Endodermal cell (in vitro differentiated cells): ENCODE measurements around the gene ZNF618. TPM values are rescaled to one million over a fixed set of nuclear protein-coding genes. Genes with fewer than 3 reads are reported as not detected.

ENCODE experiments used
- DNase-seq: peaks from one replicate; pipeline ENCODE4 v3.0.0-alpha.2; 2017
- H3K27ac ChIP-seq: 2 replicates; pipeline ENCODE4 v1.5.1; 2013; ENCODE audit warnings: mild to moderate bottlenecking, low read depth, low read length, moderate library complexity
- H3K27me3 ChIP-seq: 2 replicates; pipeline ENCODE4 v1.6.1; 2013; ENCODE audit warnings: mild to moderate bottlenecking, low read length, moderate library complexity; ENCODE audit not compliant: insufficient read depth, control insufficient read depth, poor library complexity, severe bottlenecking
- H3K36me3 ChIP-seq: 2 replicates; pipeline ENCODE4 v1.7.0; 2013; ENCODE audit warnings: mild to moderate bottlenecking, low read length, moderate library complexity; ENCODE audit not compliant: control insufficient read depth, insufficient read depth
- H3K4me1 ChIP-seq: one replicate; pipeline ENCODE4 v1.7.0; 2013; ENCODE audit warnings: low read length; ENCODE audit not compliant: control insufficient read depth, insufficient read depth
- H3K4me3 ChIP-seq: 2 replicates; pipeline ENCODE4 v1.5.1; 2013; ENCODE audit warnings: mild to moderate bottlenecking, low read length, moderate library complexity
- H3K9ac ChIP-seq: 2 replicates; pipeline ENCODE4 v1.6.1; 2013; ENCODE audit warnings: mild to moderate bottlenecking, low read length, moderate library complexity; ENCODE audit not compliant: poor library complexity, severe bottlenecking; ENCODE audit errors: extremely low read depth
- H3K9me3 ChIP-seq: 2 replicates; pipeline ENCODE4 v1.6.1; 2013; ENCODE audit warnings: mild to moderate bottlenecking, low read length, moderate library complexity; ENCODE audit not compliant: control insufficient read depth
- H3K27ac Mint-ChIP-seq: 2 replicates; pipeline ENCODE4 v1.8.0; 2020; ENCODE audit warnings: mixed read lengths
- H3K27me3 Mint-ChIP-seq: 2 replicates; pipeline ENCODE4 v1.8.0; 2021; ENCODE audit warnings: mild to moderate bottlenecking, mixed read lengths; ENCODE audit not compliant: insufficient read depth
- H3K36me3 Mint-ChIP-seq: 2 replicates; pipeline ENCODE4 v1.8.0; 2020; ENCODE audit warnings: low read depth, mixed read lengths
- H3K4me1 Mint-ChIP-seq: 2 replicates; pipeline ENCODE4 v1.8.0; 2020; ENCODE audit warnings: mixed read lengths
- H3K4me3 Mint-ChIP-seq: 2 replicates; pipeline ENCODE4 v1.8.0; 2020; ENCODE audit warnings: mild to moderate bottlenecking, moderate library complexity, mixed read lengths
- H3K9me3 Mint-ChIP-seq: 2 replicates; pipeline ENCODE4 v1.8.0; 2020; ENCODE audit warnings: mild to moderate bottlenecking, mixed read lengths
- CTCF ChIP-seq: fragments of 200-600 bp; sonication (generic); conservative IDR thresholded peaks from 2 replicates; pipeline ENCODE4 v1.5.0; 2021; ENCODE audit warnings: antibody characterized with exemption, mild to moderate bottlenecking
- WGBS, 2 experiments: methylation state at CpG; one replicate each; pipeline versions ENCODE4 v1.1.5 to v1.1.7; 2013; ENCODE audit warnings: missing lambda C conversion rate in 2 of 2, mixed read lengths in 1 of 2; ENCODE audit not compliant: insufficient coverage in 1 of 2, insufficient read length in 1 of 2; 5-methylcytosine and 5-hydroxymethylcytosine counted together
- total RNA-seq, 2 donors: library from RNA; stranded (reverse); fragmentation: NEBNext Ultra II Directional in 1 of 2; extraction: Animal tissue kit (Norgen Biotek cat#: 25700) in 1 of 2; gene quantifications; 2 replicates in 1 of 2; 3 replicates in 1 of 2; pipeline ENCODE4 v1.2.1, GENCODE V29; 2021

The ZNF618 gene
- total RNA-seq, 2 donors from 2014 or later = 34.5 to 37.5 TPM

GRCh38 chr9:114056527-114056926, 180.4 kb downstream of the ZNF618 start:
- WGBS, 2 experiments = 95 to 98% methylated on average over 5 of the region's 5 CpGs
- no peak overlapping the region for H3K4me3 Mint-ChIP-seq
- H3K4me3 ChIP-seq = no peak overlapping the region
- no peaks in the 10 kb centered on the region for H3K9me3 Mint-ChIP-seq
- DNase-seq = peak; percentile 38
- H3K4me1 Mint-ChIP-seq = peaks cover 18% of the 10 kb centered on the region
- H3K9me3 ChIP-seq = no peaks in the 10 kb centered on the region
- TF ChIP-seq CTCF = no peak
- H3K4me1 ChIP-seq = no peaks in the 10 kb centered on the region
- no peak overlapping the region for H3K27ac Mint-ChIP-seq
- no peak overlapping the region for H3K27ac ChIP-seq
- H3K36me3 ChIP-seq = peaks cover 6% of the 10 kb centered on the region
- H3K36me3 Mint-ChIP-seq = peaks cover 9% of the 10 kb centered on the region
- no peak overlapping the region for H3K9ac ChIP-seq
- H3K27me3 ChIP-seq = no peaks in the 10 kb centered on the region
- H3K27me3 Mint-ChIP-seq = no peaks in the 10 kb centered on the region

- 70 to 90% methylated on average over 6 to 7 of the region's 7 CpGs for WGBS, 2 experiments
- Mint-ChIP-seq H3K27ac (no peak overlapping the region), H3K9me3 (no peaks in the 10 kb centered on the region), H3K4me3 (no peak overlapping the region), H3K36me3 (peaks cover 4% of the 10 kb centered on the region), H3K27me3 (no peaks in the 10 kb centered on the region), H3K4me1 (peaks cover 24% of the 10 kb centered on the region)
- H3K9ac ChIP-seq = no peak overlapping the region
- no peaks in the 10 kb centered on the region for H3K9me3 ChIP-seq
- no peak for TF ChIP-seq CTCF
- H3K4me3 ChIP-seq = no peak overlapping the region
- H3K27me3 ChIP-seq = no peaks in the 10 kb centered on the region
- no peak overlapping the region for H3K27ac ChIP-seq
- H3K36me3 ChIP-seq = no peaks in the 10 kb centered on the region
- peak; percentile 38 for DNase-seq
- peaks cover 2% of the 10 kb centered on the region for H3K4me1 ChIP-seq
Observed at GRCh38 chr9:114057161-114057885, 181.2 kb downstream of the ZNF618 start.

- H3K9ac ChIP-seq = no peak overlapping the region
- Mint-ChIP-seq H3K4me1 (peaks cover 28% of the 10 kb centered on the region), H3K4me3 (no peak overlapping the region), H3K27ac (no peak overlapping the region), H3K27me3 (peaks cover 4% of the 10 kb centered on the region), H3K9me3 (no peaks in the 10 kb centered on the region), H3K36me3 (no peaks in the 10 kb centered on the region)
- H3K27me3 ChIP-seq = no peaks in the 10 kb centered on the region
- H3K9me3 ChIP-seq = no peaks in the 10 kb centered on the region
- no peak for TF ChIP-seq CTCF
- H3K4me3 ChIP-seq = no peak overlapping the region
- DNase-seq = peak; percentile 28
- H3K27ac ChIP-seq = no peak overlapping the region
- peaks cover 2% of the 10 kb centered on the region for H3K4me1 ChIP-seq
- WGBS, 2 experiments = 95 to 100% methylated on average over 1 to 4 of the region's 4 CpGs
- H3K36me3 ChIP-seq = no peaks in the 10 kb centered on the region
Observed at GRCh38 chr9:114058688-114059046, 182.6 kb downstream of the ZNF618 start.
